Measurements from ENCODE around the gene SLC9C1.

DNA sequence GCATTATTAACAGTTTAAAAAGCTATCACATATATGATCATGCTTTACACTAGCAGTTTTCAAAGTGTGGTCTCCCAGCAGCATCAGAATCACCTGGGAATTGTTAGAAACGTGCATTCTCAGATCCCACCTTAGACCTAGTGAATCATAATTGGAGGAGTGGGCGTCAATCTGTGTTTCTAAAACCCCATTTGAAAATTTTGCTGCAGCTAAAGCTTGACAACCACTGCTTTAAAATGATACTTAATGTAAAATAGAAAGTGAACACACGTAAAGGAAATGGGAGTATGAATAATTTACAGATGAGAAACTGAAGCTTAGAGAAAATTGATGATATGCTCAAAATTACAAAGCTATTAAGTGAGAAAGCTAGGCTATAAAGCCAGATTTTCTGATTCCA, 62.3 kb downstream of the SLC9C1 start:
- TF ChIP-seq, protein P1, sequence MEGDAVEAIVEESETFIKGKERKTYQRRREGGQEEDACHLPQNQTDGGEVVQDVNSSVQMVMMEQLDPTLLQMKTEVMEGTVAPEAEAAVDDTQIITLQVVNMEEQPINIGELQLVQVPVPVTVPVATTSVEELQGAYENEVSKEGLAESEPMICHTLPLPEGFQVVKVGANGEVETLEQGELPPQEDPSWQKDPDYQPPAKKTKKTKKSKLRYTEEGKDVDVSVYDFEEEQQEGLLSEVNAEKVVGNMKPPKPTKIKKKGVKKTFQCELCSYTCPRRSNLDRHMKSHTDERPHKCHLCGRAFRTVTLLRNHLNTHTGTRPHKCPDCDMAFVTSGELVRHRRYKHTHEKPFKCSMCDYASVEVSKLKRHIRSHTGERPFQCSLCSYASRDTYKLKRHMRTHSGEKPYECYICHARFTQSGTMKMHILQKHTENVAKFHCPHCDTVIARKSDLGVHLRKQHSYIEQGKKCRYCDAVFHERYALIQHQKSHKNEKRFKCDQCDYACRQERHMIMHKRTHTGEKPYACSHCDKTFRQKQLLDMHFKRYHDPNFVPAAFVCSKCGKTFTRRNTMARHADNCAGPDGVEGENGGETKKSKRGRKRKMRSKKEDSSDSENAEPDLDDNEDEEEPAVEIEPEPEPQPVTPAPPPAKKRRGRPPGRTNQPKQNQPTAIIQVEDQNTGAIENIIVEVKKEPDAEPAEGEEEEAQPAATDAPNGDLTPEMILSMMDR (IDR thresholded peaks at IDR 0.05), result no peak
- no peak for TF ChIP-seq POLR2A (IDR thresholded peaks at IDR 0.05)
